Occipital lobe (tissue), 2 donors: ENCODE data around the gene DTNB. TPM values are rescaled to one million over a fixed set of nuclear protein-coding genes. Genes with fewer than 3 reads are reported as not detected.
"Not testable (repeated sequence)": the region's sequence is repeated elsewhere in the genome, so short reads cannot be mapped to it uniquely, and the experiment has no call there.

Experiments
- DNase-seq: peaks from one replicate; lab custom pipeline; 2025; lab: John Stamatoyannopoulos, UW
- total RNA-seq: library from RNA; depleted of rRNA; stranded (reverse); fragments of >200 nt; gene quantifications from one replicate; pipeline ENCODE4 v1.2.3, GENCODE V29; 2014

DTNB gene
- total RNA-seq, 1 donor from 2014 or later = 21.7 TPM

- no peak for DNase-seq
Observed at GRCh38 chr2:25632396-25632795, 41.0 kb downstream of the DTNB start.

- no peak for DNase-seq
Observed at GRCh38 chr2:25624635-25625034, 48.7 kb downstream of the DTNB start.

- no peak for DNase-seq
Observed at GRCh38 chr2:25623361-25623760, 50.0 kb downstream of the DTNB start.

GRCh38 chr2:25620711-25621110 lies 52.7 kb downstream of the DTNB start:
- no peak for DNase-seq

- no peak for DNase-seq
Observed at GRCh38 chr2:25620077-25620476, 53.3 kb downstream of the DTNB start.

GRCh38 chr2:25619185-25619584 lies 54.2 kb downstream of the DTNB start:
- no peak for DNase-seq

GRCh38 chr2:25618676-25619075 lies 54.7 kb downstream of the DTNB start:
- no peak for DNase-seq

- DNase-seq = no peak
Observed at GRCh38 chr2:25617948-25618646, 55.3 kb downstream of the DTNB start.

GRCh38 chr2:25615920-25616319 lies 57.5 kb downstream of the DTNB start:
- no peak for DNase-seq

GRCh38 chr2:25615386-25615785 lies 58.0 kb downstream of the DTNB start:
- no peak for DNase-seq

- no peak for DNase-seq
Observed at GRCh38 chr2:25614711-25615110, 58.7 kb downstream of the DTNB start.

GRCh38 chr2:25608718-25609117 lies 64.7 kb downstream of the DTNB start:
- no peak for DNase-seq

GRCh38 chr2:25606892-25607291 lies 66.5 kb downstream of the DTNB start:
- DNase-seq = no peak

- no peak for DNase-seq
Observed at GRCh38 chr2:25602333-25602723, 71.0 kb downstream of the DTNB start.

- DNase-seq = not testable (repeated sequence)
Observed at GRCh38 chr2:25601711-25602332, 71.6 kb downstream of the DTNB start.

- DNase-seq = no peak
Observed at GRCh38 chr2:25598911-25599310, 74.5 kb downstream of the DTNB start.

GRCh38 chr2:25598332-25598731 lies 75.0 kb downstream of the DTNB start:
- no peak for DNase-seq

- DNase-seq = no peak
Observed at GRCh38 chr2:25597881-25598280, 75.5 kb downstream of the DTNB start.

- no peak for DNase-seq
Observed at GRCh38 chr2:25596516-25597244, 76.7 kb downstream of the DTNB start.

- DNase-seq = no peak
Observed at GRCh38 chr2:25595393-25595792, 78.0 kb downstream of the DTNB start.

GRCh38 chr2:25594991-25595390 lies 78.4 kb downstream of the DTNB start:
- DNase-seq = no peak

GRCh38 chr2:25592766-25593292 lies 80.5 kb downstream of the DTNB start:
- DNase-seq = no peak
